GM18909 (cell line): ENCODE results near the gene RERE.

Experiments
- ATAC-seq: cut with Tn5 transposase; IDR thresholded peaks from one replicate; pipeline ENCODE4 v1.9.1; 2021; ENCODE audit warnings: mild to moderate bottlenecking; ENCODE audit not compliant: unreplicated experiment, poor library complexity

The RERE gene

GRCh38 chr1:8537991-8538390, 279.4 kb downstream of the RERE start:
- no peak for ATAC-seq

DNA sequence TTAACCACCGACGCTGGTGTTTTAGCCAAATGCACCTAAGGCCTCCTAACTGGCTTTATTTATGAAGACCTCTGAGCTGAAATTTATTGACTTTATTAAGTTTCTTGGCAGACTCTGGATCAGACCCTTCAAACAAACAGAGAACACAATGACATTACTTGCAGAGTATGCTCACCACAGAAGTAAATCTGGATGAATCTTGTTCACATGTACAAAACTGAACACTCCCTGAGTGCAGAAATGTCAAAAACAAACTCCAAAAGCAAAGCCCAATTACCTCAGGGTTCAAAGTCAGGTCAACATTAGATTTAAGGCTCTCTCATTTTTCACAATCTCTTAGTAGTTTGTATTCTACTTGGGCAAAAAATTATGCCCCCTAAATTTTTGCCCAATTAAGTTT, 280.9 kb downstream of the RERE start:
- ATAC-seq = no peak

GRCh38 chr1:8533907-8534306, 283.5 kb downstream of the RERE start:
- no peak for ATAC-seq

- peak; percentile 59 for ATAC-seq
Observed at GRCh38 chr1:8533124-8533523, 284.3 kb downstream of the RERE start.

DNA sequence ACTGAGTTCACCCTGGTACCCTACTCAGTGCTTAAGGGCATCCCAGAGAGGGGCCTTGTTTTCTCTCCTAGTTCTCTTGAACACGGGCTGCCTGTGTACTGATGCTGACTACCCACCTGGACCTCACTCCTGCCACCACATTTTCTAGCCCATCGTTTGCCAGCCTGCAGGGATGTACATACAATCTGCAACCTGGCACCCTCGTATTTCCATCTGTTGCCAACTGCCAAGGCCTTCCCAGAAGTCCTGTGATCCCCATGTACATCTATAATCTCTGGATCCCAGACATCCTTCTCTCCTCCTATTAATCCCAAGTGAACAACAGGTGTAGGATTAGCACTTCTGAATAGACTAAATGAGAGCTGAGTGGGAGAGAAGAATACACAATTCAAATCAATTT, 287.5 kb downstream of the RERE start:
- no peak for ATAC-seq

- ATAC-seq = no peak
Observed at GRCh38 chr1:8527941-8528340, 289.5 kb downstream of the RERE start.

GRCh38 chr1:8525558-8526275, 291.7 kb downstream of the RERE start:
- ATAC-seq = peak; percentile 60

DNA sequence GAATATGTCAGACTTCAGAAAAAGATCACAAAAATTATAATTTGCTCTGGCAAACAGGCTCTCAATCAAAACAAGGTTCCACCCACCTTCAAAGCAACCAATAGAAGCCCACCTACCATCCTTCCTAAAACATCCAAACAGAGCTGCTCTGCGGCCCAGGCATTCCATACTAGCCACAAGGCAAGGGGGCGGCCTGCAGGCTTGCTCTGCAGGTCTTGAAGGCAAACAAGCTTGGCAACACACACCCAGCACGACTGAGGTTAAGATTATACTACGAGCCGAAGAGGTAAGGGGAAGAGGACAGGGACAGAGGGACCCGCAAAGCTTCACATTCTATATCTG, 292.3 kb downstream of the RERE start:
- peak; percentile 19 for ATAC-seq

DNA sequence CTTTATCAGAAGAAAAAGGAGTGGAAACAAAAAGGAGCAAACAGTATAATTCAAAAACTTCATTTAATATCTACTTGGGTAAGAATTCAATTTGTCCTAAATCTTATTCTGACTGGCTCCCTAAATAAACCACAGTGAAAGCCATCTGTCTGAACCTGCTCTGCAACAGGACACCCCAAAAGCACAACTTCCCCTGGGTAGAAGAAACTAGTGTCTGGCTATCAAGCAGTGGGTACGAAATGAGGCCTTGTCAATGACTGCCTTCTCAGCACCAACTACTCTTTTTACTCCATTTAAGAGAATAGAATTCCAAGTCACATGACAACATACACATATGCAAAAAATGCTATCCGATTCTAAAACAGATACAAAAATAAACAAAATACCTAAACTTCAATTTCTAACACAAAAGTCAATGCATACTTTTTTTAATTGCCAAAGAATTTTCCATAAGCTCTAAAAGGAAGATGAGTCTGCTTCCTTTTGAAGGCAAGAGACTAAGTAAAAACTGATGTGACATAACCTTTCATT, 292.7 kb downstream of the RERE start:
- no peak for ATAC-seq

- ATAC-seq = no peak
Observed at GRCh38 chr1:8523666-8524206, 293.7 kb downstream of the RERE start.

DNA sequence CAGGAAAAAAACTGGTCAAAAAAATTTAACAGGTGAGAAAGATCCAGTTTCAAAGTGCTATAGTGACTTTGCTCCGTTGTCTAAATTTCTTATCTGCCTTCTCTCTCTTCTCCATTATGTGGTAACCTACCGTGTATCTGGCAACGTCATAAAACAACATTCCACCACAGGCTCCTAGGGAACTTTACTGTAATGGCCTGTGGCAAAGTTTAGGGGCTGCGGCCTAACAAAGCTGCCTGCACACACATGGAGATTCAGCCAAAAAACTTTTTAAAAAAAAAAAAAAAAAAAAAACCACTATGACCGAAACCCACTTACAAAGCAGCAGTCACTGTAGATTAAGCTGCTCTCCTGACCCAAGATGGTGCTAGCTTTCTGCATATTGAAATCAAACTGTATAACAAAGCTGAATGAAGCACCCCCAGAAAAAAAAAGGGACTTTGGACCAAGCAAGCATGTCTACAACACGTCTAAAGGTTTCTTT, 296.9 kb downstream of the RERE start:
- no peak for ATAC-seq

DNA sequence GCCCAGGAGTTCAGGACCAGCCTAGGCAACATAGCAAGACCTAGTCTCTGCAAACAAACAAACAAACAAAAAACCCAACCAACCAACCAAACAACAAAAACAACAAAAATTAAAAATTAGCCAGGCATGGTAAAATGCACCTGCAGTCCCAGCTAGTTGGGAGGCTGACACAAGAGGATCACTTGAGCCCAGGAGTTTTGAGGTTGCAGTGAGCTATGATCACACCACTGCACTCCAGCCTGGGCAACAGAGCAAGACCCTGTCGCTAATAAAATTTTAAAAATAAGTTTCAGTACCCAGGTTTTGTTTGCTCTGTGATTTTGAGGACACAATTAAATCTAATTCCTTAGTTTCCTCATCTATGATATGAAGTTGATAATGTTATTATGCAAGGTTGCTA, 298.3 kb downstream of the RERE start:
- no peak for ATAC-seq

GRCh38 chr1:8518490-8518801, 299.0 kb downstream of the RERE start:
- no peak for ATAC-seq

DNA sequence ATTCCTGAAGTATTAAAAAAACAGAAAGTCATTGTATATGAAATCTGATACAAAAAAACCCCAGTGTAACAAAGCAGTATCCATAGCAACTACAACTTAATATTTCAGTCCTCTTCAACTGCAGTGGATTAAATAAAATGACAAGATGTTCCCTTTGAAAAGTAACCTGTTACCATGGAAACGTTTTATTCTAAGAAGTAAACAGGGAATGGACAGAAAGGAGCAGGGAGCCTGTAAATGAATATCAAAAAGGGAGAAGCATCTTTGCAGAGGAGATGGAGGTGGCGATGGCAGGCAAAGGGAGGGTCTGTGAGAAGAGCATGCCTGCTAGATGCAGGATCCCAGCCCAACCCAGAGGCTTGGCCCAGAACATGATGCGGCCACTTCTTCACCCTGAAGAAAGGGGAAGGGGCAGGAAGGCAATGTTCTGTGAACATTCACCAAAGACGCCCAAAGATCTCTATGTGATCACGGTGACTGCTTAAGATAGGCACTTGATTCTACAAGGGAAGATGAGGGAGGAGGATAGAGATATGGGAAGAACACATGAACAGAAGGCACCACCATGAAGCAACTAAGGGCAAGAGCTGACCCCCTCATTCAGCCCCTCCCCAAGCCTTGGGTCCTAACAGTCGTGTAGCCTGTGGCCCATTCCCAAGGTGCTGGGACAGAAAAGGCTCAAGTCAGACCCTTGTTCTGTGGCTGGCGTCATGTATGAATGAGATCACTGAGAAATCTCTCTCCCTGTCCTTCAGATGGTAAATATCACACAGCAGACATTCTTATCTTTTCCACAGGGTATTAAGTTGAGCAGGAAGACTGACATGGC, 299.6 kb downstream of the RERE start:
- no peak for ATAC-seq

DNA sequence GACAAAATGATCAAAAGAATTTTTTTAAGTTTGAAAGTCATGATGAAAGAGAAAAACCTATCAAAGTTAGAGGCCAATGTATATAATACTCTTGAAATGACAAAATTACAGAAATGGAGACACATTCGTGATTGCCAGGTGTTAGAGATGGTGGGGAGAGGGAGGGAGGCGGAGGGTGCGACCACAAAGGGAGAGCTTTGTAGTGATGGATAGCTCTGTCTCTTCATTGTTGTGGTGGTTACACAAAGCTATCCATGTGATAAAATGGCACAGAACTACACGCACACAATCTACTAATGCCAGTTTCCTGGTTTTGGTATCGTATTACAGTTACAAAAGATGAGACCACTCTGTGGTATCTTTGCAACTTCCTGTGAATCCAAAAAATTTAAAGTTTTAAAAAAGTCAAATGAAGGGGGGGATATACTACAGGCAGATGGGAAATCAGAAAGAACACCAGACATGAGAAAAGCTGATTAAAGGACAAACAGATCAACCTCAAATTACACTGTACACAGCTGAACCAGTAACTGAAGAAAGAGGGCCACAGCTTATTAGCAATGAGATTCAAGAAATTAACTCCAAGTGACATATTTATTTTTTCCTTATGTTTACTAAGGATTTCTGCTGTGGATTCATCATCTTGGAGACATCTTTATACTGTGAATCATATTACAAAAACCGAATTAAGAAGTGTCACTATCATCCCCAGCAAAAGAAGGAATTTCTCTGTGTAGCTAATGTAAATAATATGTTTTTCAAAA, 300.5 kb downstream of the RERE start:
- ATAC-seq = no peak

- ATAC-seq = no peak
Observed at GRCh38 chr1:8516278-8516777, 301.1 kb downstream of the RERE start.

DNA sequence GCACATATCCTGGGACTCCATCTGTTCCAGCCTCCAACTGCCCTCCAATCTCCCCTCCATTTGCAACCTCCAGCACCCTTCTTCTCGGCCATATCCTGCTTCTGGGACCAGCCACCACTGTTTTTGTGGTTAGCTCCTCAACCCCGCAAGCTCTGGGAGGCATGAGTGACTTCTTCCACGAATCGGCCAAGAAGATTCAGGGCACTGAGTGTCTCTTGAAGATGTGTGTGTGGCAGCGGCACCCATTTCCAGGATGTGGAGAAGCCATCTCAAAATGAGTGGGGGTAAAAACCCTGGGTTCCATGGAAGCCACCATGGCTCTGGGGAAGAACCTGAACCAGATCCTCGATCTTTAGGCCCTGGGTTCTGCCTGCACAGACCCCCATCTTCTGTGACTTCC, 304.9 kb downstream of the RERE start:
- ATAC-seq = no peak

DNA sequence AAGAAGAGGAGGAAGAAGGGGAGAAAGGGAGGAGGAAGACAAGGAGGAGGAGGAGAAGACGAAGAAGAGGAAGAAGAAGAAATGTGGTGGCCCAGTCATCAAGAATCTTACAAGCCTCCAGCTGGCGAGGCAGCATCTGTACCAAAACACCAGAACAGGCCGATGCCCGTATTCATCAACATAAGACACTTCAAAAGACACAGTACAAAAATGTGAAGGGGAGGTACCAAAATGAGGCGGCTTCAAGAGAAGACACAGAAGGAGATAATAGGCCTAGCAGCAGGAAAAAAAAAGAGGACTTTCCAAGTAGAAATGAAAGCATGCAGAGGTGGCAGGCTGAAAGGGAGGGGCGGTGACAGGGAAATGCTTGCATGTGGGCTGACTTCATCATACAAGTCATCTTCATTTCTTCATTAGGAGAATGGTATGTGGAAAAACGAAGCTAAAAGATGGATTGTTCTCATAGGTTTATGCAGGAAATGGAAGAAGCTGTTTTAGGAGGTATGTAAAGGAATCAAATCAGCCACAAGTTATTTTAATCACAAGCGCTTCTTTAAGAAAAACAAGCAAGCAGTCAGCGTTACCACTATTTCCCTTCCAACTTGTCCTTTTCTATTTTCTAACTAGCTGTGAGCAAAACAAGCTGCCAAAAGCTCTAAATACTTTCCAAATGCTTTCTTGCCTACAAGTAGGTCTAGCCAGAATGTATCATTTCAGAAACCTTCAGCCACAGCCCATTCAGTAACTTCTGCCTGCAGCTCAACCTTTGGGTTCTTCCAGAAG, 307.2 kb downstream of the RERE start:
- no peak for ATAC-seq

GRCh38 chr1:8509579-8509978, 307.9 kb downstream of the RERE start:
- no peak for ATAC-seq
